Nephron (organoid): Measurements from ENCODE around the gene KANSL1.

Experiments
- H3K27ac Mint-ChIP-seq, 3 experiments: 2 replicates each; pipeline ENCODE4 v1.8.0; 2020; ENCODE audit warnings: mixed read lengths in 3 of 3, mild to moderate bottlenecking in 2 of 3, moderate library complexity in 1 of 3
- H3K27me3 Mint-ChIP-seq: 2 replicates; pipeline ENCODE4 v1.8.0; 2021; ENCODE audit warnings: low read depth, mild to moderate bottlenecking, moderate library complexity, mixed read lengths
- H3K36me3 Mint-ChIP-seq: 2 replicates; pipeline ENCODE4 v1.8.0; 2020; ENCODE audit warnings: low read depth, mixed read lengths
- H3K4me1 Mint-ChIP-seq: 2 replicates; pipeline ENCODE4 v1.8.0; 2020; ENCODE audit warnings: mixed read lengths
- H3K4me3 Mint-ChIP-seq, 3 experiments: 2 replicates each; pipeline ENCODE4 v1.8.0; 2020; ENCODE audit warnings: mild to moderate bottlenecking in 3 of 3, mixed read lengths in 3 of 3, moderate library complexity in 2 of 3
- H3K9me3 Mint-ChIP-seq: 2 replicates; pipeline ENCODE4 v1.8.0; 2020; ENCODE audit warnings: mixed read lengths
- TF ChIP-seq, protein P1 (sequence below), 3 experiments: fragments of 200-600 bp; sonication (generic); IDR thresholded peaks; one replicate each; pipeline ENCODE4 v1.5.0; 2021; ENCODE audit warnings: antibody characterized with exemption in 3 of 3; ENCODE audit not compliant: unreplicated experiment in 3 of 3

KANSL1 gene

DNA sequence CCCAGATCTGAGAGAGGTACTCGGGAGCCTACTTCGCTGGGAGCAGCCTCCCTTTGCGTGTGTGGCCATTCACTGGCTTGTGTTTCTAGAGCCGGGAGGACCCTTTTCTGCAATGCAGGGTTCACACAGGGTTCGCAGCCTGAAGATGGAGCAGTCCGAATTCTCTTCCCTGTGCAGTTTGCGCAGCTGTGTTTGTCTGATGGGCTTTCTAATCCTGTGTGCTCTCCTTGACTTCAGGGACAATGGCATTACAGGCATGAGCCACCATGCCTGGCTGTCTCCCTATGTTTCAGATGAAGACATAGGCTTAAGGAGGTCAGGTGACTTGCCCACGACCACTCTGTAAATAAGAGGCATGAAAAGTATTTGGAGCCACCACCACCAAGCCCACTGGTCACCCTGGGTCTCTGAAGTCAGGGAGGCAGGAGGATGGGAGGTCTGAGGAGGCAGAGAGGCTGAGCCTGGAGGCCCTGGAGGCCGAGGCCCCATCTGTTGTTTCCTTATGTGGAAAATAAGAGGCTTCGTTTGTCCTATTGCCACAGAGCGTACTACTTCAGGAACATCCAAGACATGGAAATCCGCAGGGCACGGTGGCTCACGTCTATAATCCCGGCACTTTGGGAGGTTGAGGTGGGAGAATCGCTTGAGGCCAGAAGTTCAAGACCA lies 199.1 kb downstream of the KANSL1 start:
- Mint-ChIP-seq H3K27ac (no peak overlapping the region), H3K4me3 (no peak overlapping the region), H3K27me3 (no peaks in the 10 kb centered on the region), H3K9me3 (peaks cover 3% of the 10 kb centered on the region), H3K4me1 (peaks cover 14% of the 10 kb centered on the region), H3K36me3 (no peaks in the 10 kb centered on the region)
- TF ChIP-seq, protein P1, sequence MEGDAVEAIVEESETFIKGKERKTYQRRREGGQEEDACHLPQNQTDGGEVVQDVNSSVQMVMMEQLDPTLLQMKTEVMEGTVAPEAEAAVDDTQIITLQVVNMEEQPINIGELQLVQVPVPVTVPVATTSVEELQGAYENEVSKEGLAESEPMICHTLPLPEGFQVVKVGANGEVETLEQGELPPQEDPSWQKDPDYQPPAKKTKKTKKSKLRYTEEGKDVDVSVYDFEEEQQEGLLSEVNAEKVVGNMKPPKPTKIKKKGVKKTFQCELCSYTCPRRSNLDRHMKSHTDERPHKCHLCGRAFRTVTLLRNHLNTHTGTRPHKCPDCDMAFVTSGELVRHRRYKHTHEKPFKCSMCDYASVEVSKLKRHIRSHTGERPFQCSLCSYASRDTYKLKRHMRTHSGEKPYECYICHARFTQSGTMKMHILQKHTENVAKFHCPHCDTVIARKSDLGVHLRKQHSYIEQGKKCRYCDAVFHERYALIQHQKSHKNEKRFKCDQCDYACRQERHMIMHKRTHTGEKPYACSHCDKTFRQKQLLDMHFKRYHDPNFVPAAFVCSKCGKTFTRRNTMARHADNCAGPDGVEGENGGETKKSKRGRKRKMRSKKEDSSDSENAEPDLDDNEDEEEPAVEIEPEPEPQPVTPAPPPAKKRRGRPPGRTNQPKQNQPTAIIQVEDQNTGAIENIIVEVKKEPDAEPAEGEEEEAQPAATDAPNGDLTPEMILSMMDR (IDR thresholded peaks at IDR 0.05; ENCODE audit: unreplicated experiment in 3 of 3): no peak

- peaks cover 14% of the 10 kb centered on the region for H3K4me1 Mint-ChIP-seq
- no peaks in the 10 kb centered on the region for H3K27me3 Mint-ChIP-seq
- TF ChIP-seq, protein P1 (IDR thresholded peaks at IDR 0.05; ENCODE audit: unreplicated experiment in 3 of 3): no peak
- H3K27ac Mint-ChIP-seq: no peak overlapping the region
- no peaks in the 10 kb centered on the region for H3K36me3 Mint-ChIP-seq
- no peak overlapping the region for H3K4me3 Mint-ChIP-seq
- H3K9me3 Mint-ChIP-seq: peaks cover 3% of the 10 kb centered on the region
Observed at GRCh38 chr17:45992904-45993303, 200.3 kb downstream of the KANSL1 start.

- TF ChIP-seq, protein P1 (IDR thresholded peaks at IDR 0.05; ENCODE audit: unreplicated experiment in 3 of 3): no peak
- H3K9me3 Mint-ChIP-seq: peaks cover 3% of the 10 kb centered on the region
- H3K27ac Mint-ChIP-seq: no peak overlapping the region
- no peaks in the 10 kb centered on the region for H3K36me3 Mint-ChIP-seq
- peaks cover 14% of the 10 kb centered on the region for H3K4me1 Mint-ChIP-seq
- no peaks in the 10 kb centered on the region for H3K27me3 Mint-ChIP-seq
- H3K4me3 Mint-ChIP-seq: no peak overlapping the region
Observed at GRCh38 chr17:45992175-45992574, 201.1 kb downstream of the KANSL1 start.

GRCh38 chr17:45991341-45991740 lies 201.9 kb downstream of the KANSL1 start:
- H3K4me3 Mint-ChIP-seq: no peak overlapping the region
- H3K36me3 Mint-ChIP-seq: no peaks in the 10 kb centered on the region
- TF ChIP-seq, protein P1 (IDR thresholded peaks at IDR 0.05; ENCODE audit: unreplicated experiment in 3 of 3): no peak
- H3K27me3 Mint-ChIP-seq: no peaks in the 10 kb centered on the region
- no peak overlapping the region for H3K27ac Mint-ChIP-seq
- H3K9me3 Mint-ChIP-seq: peaks cover 3% of the 10 kb centered on the region
- H3K4me1 Mint-ChIP-seq: peaks cover 14% of the 10 kb centered on the region

- Mint-ChIP-seq H3K4me3 (no peak overlapping the region), H3K4me1 (peaks cover 14% of the 10 kb centered on the region), H3K36me3 (no peaks in the 10 kb centered on the region), H3K27ac (no peak overlapping the region), H3K9me3 (peaks cover 3% of the 10 kb centered on the region), H3K27me3 (peaks cover 2% of the 10 kb centered on the region)
- TF ChIP-seq, protein P1 (IDR thresholded peaks at IDR 0.05; ENCODE audit: unreplicated experiment in 3 of 3): no peak
Observed at GRCh38 chr17:45990886-45991285, 202.3 kb downstream of the KANSL1 start.

DNA sequence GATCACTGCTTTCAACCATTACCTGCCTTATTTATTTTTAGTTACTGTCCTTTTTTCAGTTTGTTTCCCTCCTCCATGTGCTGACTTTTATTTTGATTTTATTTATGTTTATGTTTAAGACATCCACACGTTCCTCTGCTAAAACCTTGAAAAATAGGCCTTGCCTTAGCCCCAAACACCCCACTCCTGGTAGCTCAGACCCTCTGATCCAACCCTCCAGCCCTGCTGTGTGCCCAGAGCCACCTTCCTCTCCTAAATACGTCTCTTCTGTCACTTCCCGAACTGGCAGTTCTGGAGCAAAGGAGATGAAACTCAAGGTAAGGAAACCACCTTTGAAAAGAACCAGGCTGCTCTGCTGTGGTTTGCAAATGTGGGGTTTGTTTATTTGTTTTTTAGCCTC lies 203.5 kb downstream of the KANSL1 start:
- peaks cover 3% of the 10 kb centered on the region for H3K9me3 Mint-ChIP-seq
- peaks cover 9% of the 10 kb centered on the region for H3K4me1 Mint-ChIP-seq
- H3K27ac Mint-ChIP-seq: no peak overlapping the region
- TF ChIP-seq, protein P1 (IDR thresholded peaks at IDR 0.05; ENCODE audit: unreplicated experiment in 3 of 3): no peak
- H3K4me3 Mint-ChIP-seq: no peak overlapping the region
- H3K27me3 Mint-ChIP-seq: peaks cover 4% of the 10 kb centered on the region
- no peaks in the 10 kb centered on the region for H3K36me3 Mint-ChIP-seq
